ENCODE measurements around the gene HS6ST2.

HS6ST2 gene

GRCh38 chrX:132737743-132738142, 220.7 kb downstream of the HS6ST2 start:
- peak; percentile 19 to 32 for DNase-seq

DNA sequence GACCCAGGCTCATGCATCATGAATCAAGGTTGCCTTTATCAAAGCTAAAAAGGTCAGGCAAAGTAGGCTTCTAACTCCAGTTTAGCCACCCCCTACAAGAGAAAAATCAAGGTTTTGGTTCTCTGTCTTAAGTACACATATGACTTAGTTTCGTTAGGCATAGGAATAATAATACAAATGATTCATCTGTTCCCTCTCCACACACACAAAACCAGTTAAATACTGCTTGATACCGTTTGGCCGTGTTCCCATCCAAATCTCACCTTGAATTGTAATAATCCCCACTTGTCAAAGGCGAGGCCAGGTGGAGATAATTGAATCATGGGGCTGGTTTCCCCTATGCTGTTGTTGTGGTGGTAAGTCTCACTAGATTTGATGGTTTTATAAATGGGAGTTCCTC, 226.2 kb downstream of the HS6ST2 start:
- DNase-seq = no peak

- DNase-seq = no peak
These were observed 227.7 kb downstream of the HS6ST2 start for GRCh38 chrX:132730726-132731125.

GRCh38 chrX:132730266-132730665, 228.2 kb downstream of the HS6ST2 start:
- DNase-seq = no peak

DNA sequence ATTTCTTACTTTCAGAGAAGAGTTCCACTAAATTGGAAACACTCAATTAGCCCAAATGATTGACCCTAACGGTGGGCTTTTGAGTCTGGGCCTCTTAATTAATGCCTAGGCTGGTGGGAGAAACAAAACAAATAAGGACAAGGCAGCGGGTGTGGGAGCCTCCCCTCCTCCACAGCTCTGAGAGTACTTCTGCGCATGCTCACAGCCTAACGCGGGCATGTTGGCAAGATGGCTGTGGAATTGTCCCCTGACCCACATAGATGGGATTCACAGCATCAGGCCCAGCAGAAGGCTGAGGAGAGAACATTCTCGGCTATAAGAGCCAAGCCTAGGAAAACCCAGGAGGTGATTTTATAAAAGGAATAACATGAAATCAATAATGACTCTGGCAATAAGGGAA, 230.1 kb downstream of the HS6ST2 start:
- DNase-seq = no peak

GRCh38 chrX:132718431-132718958, 239.9 kb downstream of the HS6ST2 start:
- DNase-seq = no peak

GRCh38 chrX:132716006-132716405, 242.4 kb downstream of the HS6ST2 start:
- no peak for DNase-seq

DNA sequence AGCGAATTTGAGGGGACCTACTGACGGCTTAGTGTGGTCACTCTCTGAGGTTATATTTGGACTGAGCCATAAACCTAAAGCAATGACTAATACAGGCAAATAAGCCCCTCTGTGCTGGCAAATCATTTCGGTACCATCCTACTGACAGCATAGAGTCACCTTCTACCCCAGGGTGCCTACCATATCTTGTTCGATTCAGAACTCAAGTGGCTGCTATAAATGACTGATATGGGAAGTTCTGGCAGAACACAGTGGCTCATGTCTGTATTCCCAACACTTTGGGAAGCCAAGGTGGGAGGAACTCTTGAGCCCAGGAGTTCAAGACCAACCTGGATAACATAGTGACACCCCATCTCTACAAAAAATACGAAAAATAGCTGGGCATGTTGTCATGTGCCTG, 243.5 kb downstream of the HS6ST2 start:
- DNase-seq = no peak

- DNase-seq = no peak
These were observed 246.1 kb downstream of the HS6ST2 start for GRCh38 chrX:132712350-132712749.

- DNase-seq = no peak
These were observed 247.7 kb downstream of the HS6ST2 start for GRCh38 chrX:132710656-132711155.

DNA sequence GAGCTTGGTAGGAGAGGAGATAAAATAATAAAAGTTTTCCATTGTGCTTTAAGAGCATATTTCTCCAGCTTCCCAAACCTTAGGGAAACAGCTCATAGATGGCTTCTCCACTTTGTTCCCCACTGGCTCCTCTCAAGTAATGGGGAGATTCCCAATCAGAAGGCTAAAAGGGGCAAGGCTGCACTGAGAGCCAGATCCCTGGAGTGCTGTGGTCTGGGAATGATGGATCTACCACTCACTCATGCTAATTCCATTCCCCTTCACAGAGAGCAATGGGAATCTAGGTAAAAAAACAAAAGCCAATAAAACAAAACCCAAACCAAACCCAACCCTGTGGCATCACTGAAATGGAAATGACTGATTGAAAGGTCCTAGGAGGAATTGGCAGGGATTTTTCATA, 249.9 kb downstream of the HS6ST2 start:
- DNase-seq = no peak

DNA sequence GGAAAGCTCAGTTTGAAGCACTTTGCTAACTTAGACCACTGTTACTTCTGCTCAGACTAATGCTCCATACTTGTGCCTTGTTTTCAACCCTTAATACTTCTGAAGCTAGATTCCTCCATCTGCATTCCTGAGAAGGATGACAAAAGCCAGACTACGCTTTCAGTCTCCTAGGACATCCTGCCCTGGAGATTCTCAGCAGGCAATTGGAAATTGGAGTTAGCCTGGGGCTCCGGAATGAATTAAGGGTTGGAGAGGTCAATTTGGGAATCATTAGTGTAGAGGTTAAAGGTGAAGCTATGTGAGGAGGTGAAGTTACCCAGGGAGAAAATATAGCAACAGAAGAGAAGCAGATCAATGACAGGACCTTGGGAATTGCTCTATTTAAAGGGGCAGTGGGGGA, 253.7 kb downstream of the HS6ST2 start:
- DNase-seq = no peak

DNA sequence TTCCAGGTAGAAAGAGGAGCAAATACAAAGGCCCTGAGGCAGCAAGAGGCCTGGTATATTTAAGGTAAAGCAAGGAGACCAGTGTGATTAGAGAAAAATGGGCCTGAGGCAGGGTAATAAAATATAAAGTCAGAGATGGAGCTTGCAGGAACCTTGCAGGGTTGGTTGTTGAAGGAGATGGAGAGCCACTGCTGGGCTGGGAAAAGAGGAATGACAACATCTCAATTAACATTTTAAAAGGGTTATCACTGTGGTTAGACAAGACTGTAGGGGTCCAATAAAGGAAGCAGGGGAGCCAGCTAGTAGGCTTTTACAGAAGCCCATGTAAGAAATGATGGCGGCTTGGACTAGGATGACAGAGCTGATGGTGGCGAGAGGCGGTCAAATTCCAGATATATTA, 264.0 kb downstream of the HS6ST2 start:
- no peak for DNase-seq

GRCh38 chrX:132692526-132692925, 265.9 kb downstream of the HS6ST2 start:
- DNase-seq = no peak

- no peak for DNase-seq
These were observed 266.4 kb downstream of the HS6ST2 start for GRCh38 chrX:132692066-132692465.

DNA sequence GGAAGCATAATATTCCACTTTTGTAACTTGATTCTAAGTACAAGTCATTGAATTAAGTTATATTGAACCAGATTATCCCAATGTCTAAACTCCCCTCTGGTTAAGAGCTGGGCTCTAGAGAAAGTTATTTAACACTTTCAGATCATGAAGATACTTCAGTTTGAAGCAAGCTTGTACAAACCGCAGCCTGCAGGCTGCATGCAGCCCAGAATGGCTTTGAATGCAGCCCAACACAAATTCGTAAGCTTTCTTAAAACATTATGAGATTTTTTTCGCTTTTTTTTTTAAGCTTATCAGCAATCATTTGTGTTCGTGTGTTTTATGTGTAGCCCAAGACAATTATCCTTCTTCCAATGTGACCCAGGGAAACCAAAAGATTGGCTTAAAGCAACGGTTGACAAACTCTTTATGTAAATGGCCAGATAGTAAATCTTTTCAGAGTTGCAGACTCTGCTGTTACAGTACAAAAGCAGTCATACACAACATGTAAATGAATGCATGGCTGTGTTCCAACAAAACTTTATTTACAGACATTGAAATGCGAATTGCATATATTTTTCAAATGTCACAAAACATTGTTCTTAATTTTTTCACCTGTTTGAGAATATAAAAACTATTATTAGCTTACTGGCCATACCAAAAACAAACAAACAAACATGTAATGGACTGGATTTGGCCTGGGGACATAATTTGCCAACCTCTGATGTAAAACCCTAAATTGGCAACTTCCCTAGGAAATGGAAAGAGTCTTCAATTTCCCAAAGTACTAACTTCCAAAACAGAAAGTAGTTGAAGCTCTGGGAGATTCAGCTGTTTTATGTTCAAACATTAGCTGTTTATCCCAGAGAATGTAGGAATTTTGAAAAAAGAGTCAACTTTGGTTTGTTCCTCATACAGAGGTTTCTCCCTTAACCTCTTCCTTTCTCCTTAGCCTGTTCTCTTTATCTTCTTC, 268.5 kb downstream of the HS6ST2 start:
- DNase-seq = no peak

DNA sequence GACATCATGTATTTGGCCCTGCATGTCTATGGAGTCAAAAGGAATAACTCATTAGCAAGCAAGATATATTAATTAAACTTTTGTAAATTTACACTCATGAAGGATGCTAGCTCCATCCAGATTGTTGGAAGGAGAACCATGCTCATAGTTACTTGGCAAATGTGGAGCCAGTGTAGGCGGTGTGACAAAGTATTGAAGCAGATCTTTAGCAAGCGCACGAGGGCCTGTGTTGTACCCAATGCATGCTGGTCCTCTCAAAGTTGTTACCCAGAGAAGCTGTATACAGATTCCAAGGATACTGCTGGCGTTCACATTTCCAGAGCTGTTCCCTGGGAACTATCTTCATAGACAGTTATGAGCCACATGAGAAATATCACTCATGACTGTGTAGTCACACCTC, 273.2 kb downstream of the HS6ST2 start:
- no peak for DNase-seq

DNA sequence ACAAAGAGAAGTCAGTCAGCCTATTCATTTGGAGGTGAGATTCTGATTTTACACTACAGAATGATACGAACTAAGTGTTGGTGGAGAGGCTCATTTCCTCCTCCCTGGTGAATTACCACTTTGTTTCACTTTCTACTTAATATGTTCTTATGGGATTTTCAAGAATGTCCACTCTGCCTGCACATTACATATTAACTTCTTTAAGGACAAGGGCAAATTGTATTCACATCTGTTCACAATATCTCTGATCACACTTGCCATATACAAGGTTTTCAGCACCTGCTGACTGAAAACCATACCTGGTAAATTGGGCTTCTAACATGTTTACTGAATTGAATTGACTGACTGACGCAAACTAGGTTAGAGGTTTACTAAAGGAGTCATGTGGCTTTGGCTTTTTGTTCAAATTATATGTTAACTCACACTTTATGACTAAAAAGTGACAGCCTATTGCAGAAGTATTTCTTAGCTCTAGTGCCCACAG, 281.2 kb downstream of the HS6ST2 start:
- no peak for DNase-seq

DNA sequence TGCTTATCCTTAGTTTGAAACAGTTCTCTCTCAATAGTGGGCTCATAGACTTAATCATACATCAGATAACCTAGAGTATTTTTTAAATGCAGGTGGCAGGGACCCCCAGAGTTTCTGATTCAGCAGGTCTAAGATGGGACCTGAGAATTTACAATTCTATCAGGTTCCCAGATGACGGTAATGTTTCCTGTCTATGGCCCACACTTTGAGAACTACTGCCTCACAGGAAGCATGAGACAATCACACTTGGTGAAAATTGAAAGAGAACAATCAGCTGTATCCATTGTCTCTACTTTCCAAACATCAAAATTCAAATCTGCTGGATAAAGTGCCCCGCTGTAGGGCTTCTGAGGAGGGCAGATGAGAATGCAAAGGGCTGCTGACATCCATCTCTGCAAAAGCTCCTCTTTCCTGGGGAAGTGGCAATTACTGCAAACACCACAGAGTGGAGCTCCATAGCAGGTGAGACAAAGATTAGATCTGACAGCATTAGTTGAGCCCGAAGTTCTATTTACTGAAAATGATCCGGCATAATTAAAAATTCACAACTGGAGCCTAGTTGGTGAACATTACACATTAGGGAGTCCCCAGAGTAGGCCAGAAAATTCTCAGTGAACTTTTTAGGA, 281.8 kb downstream of the HS6ST2 start:
- no peak for DNase-seq

DNA sequence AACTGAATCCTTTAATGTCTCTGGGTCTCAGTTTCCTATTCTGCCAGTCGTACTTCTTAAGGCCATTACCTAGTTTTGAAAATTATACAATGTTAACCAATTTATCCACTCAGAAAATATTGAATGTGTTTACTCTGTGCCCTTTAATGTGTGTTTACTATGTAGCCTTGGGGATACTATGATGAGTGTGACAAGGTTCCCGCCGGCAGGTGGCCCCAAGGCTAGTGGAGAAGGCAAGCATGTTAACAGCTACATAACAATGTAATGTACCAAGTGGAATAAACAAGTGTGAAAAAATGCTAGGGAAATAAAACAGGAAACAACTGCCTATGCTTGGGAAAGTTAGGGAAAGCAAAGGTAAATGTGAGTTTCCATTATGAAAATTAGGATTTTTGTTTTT, 282.3 kb downstream of the HS6ST2 start:
- DNase-seq = no peak

GRCh38 chrX:132673331-132673730, 285.1 kb downstream of the HS6ST2 start:
- no peak for DNase-seq

DNA sequence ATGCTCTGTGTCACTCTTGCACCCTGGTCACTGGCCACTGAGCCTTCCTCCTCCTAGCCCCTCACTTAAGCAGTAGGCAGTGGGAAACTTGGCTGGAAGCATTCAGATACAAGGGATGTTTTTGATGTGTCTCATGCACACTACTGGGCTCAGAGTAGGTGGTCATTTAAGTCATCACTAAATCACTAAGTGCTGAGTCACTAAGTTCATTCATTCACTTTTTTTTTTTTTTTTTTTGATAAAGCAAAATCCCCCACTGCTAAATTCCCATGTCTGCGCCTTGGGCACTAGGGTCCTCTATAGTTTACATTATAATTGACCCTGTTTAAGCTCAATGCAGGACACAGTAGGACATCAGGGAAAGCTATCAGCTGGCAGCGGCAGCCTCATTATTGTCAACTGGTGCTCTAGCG, 287.2 kb downstream of the HS6ST2 start:
- no peak for DNase-seq

- no peak for DNase-seq
These were observed 289.3 kb downstream of the HS6ST2 start for GRCh38 chrX:132669142-132669541.

DNA sequence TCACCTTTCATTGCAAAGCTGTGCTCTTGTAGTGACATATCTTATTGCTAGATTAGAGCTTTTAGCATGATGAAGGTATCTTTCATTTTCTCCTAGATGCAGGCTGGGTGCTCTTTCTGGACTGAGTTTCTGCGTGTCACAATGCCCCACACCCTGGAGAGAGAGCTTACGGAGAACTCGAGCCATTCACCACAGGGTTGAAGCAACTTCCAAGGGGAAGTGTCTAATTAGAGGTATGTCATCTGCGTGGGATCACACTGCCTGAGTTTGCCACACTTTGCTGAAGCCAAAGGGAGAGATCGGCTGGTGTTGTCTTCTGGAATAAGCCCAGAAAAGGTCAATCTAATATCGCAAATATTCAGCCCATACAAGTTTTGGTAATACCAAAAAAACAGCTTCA, 290.3 kb downstream of the HS6ST2 start:
- DNase-seq = no peak

Measured in stimulated activated CD4-positive, alpha-beta T cell treated with anti-CD3 and anti-CD28 coated beads, Interleukin-2, amount 100 ng/mL, for 24 hours (primary cell).